ENCODE data around the gene DHX30.

The DHX30 gene

GRCh38 chr3:47841786-47842349 lies 38.9 kb downstream of the DHX30 start:
- DNase-seq (ENCODE audit: insufficient read length, low spot score) (no peak), FAIRE-seq (no peak)
- TF ChIP-seq POLR2A (IDR thresholded peaks at IDR 0.05; ENCODE audit: low read depth, low read length), result no peak

- FAIRE-seq (no peak), DNase-seq (ENCODE audit: insufficient read length, low spot score) (no peak)
- no peak for TF ChIP-seq POLR2A (IDR thresholded peaks at IDR 0.05; ENCODE audit: low read depth, low read length)
These were observed 43.4 kb downstream of the DHX30 start for GRCh38 chr3:47846186-47846879.

- TF ChIP-seq POLR2A (IDR thresholded peaks at IDR 0.05; ENCODE audit: low read depth, low read length), result no peak
- DNase-seq (ENCODE audit: insufficient read length, low spot score) (no peak), FAIRE-seq (no peak)
These were observed 43.9 kb downstream of the DHX30 start for GRCh38 chr3:47846880-47847248.

- no peak for TF ChIP-seq POLR2A (IDR thresholded peaks at IDR 0.05; ENCODE audit: low read depth, low read length)
- FAIRE-seq (no peak), DNase-seq (ENCODE audit: insufficient read length, low spot score) (no peak)
These were observed 44.3 kb downstream of the DHX30 start for GRCh38 chr3:47847260-47847659.

GRCh38 chr3:47847801-47848518 lies 45.0 kb downstream of the DHX30 start:
- no peak for DNase-seq (ENCODE audit: insufficient read length, low spot score)
- FAIRE-seq, result no peak
- no peak for TF ChIP-seq POLR2A (IDR thresholded peaks at IDR 0.05; ENCODE audit: low read depth, low read length)

GRCh38 chr3:47848599-47849117 lies 45.7 kb downstream of the DHX30 start:
- no peak for DNase-seq (ENCODE audit: insufficient read length, low spot score)
- TF ChIP-seq POLR2A (IDR thresholded peaks at IDR 0.05; ENCODE audit: low read depth, low read length), result no peak
- no peak for FAIRE-seq

GRCh38 chr3:47849186-47849698 lies 46.3 kb downstream of the DHX30 start:
- DNase-seq (ENCODE audit: insufficient read length, low spot score) (no peak), FAIRE-seq (no peak)
- no peak for TF ChIP-seq POLR2A (IDR thresholded peaks at IDR 0.05; ENCODE audit: low read depth, low read length)

GRCh38 chr3:47849699-47850563 lies 47.0 kb downstream of the DHX30 start:
- TF ChIP-seq POLR2A (IDR thresholded peaks at IDR 0.05; ENCODE audit: low read depth, low read length), result no peak
- FAIRE-seq (no peak), DNase-seq (ENCODE audit: insufficient read length, low spot score) (no peak)

- no peak for TF ChIP-seq POLR2A (IDR thresholded peaks at IDR 0.05; ENCODE audit: low read depth, low read length)
- FAIRE-seq (no peak), DNase-seq (ENCODE audit: insufficient read length, low spot score) (no peak)
These were observed 47.8 kb downstream of the DHX30 start for GRCh38 chr3:47850564-47851410.

- TF ChIP-seq POLR2A (IDR thresholded peaks at IDR 0.05; ENCODE audit: low read depth, low read length), result no peak
- FAIRE-seq, result no peak
- no peak for DNase-seq (ENCODE audit: insufficient read length, low spot score)
These were observed 49.1 kb downstream of the DHX30 start for GRCh38 chr3:47851888-47852603.

GRCh38 chr3:47852604-47853602 lies 50.0 kb downstream of the DHX30 start:
- no peak for TF ChIP-seq POLR2A (IDR thresholded peaks at IDR 0.05; ENCODE audit: low read depth, low read length)
- DNase-seq (ENCODE audit: insufficient read length, low spot score) (no peak), FAIRE-seq (no peak)
